NCI-H446 treated with DMSO at 0.1 percent for 48 hours (cell line): ENCODE results near the gene NTM.
"Not testable (repeated sequence)": the region's sequence is repeated elsewhere in the genome, so short reads cannot be mapped to it uniquely, and the experiment has no call there.

ENCODE experiments used
- DNase-seq: peaks from one replicate; lab custom pipeline; 2025; lab: John Stamatoyannopoulos, UW

NTM gene

DNA sequence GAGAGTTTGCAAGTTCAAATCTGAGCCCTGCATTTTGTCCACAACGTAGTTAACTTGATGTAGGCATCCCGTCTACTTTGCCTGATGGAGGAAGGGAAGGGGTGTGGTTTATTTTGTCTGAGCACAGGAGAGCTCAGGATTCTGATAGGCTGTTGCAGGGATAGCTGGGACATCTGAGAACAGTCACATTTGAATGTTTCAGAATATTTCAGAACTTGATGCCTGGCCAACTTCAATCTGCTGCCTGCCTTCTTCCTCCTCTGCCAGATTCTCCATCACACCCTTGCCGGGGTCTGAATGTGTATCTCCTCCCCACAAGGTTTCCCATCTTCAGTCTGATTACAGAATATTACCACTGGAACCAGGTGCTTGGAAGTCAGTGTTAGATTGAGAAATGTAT is 51.6 kb downstream of the NTM start:
- no peak for DNase-seq

- DNase-seq = no peak
These were observed 52.1 kb downstream of the NTM start for GRCh38 chr11:131422496-131422895.

DNA sequence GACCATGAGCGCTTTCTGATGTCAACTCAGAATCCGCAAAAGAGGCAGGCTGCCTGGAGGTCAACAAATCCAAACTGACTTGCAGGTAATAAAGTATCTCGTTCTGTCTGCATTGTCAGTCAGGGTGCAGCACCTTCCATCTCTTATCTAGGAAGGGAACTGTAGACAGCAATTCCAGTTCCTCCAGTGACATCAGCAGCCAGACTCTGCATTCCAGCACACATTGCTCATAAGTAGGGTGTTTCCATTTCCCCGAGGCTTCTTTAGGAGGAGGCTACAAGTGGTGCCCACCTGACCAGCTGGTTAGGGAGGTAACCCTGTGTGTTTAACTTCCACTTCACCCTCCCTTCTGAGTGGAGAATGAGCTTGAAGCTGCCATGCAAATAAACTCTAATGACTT is 53.3 kb downstream of the NTM start:
- no peak for DNase-seq

DNA sequence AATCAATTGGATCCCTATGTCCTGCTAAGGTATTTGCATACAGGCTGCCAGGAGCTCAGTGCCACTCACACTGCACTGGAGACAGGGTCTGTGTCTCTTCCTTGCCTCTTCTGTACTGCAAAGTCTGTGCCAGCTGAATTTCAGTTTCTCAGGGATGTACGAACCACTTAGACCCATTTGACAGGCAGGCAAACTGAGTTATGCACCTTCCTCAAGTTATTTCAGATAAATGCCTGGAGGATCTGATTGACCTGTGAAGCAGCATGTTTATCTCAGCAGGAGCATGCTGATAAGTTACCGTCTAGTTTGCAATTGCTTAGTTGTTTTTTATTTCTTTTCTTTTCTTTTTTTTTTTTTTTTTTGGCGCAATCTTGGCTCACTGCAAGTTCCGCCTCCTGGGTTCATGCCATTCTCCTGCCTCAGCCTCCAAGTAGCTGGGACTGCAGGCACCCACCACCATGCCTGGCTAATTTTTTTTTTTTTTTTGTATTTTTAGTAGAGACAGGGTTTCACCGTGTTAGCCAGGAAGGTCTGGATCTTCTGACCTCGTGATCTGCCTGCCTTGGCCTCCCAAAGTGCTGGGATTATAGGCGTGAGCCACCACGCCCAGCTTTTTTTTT is 54.0 kb downstream of the NTM start:
- not testable (repeated sequence) for DNase-seq

GRCh38 chr11:131425285-131425684 is 54.9 kb downstream of the NTM start:
- DNase-seq = no peak

- no peak for DNase-seq
These were observed 58.4 kb downstream of the NTM start for GRCh38 chr11:131428853-131429252.

- DNase-seq = no peak
These were observed 60.2 kb downstream of the NTM start for GRCh38 chr11:131430473-131431208.

DNA sequence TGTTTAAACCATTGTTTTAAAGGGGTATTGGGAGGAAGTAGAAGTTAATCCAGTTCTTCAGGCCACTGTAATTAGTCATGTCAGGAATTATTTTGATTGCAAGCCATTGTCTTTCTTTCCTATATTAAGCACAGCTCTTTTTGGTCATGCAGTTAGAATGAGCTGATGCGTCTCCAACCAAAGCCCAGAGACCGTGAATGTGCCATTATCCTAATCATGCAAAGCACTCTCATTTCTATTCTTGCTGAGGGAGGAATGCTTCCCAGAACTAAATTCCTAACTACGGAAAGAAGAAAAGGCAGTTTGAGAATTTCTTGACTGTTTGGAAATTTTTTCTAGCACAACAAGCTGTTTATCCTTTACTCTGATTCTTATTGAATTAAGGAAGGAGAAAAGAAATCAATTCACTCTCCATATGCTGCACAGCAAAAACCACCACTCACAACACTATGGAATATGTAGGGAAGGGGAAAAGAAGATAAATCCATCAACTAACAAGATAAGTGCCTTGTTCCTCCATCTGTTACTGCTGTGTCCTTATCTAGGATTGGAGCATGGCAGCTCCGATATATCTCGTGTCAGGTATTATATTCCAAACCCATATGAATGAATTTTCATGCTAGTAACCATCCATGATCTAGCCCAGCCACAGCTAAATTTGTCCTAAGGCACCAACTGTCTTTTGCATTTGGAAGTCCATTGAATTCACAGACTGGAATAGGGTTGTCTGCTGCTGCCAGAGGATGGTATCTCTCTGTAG is 70.8 kb downstream of the NTM start:
- no peak for DNase-seq

GRCh38 chr11:131446590-131447275 is 76.3 kb downstream of the NTM start:
- DNase-seq = no peak

DNA sequence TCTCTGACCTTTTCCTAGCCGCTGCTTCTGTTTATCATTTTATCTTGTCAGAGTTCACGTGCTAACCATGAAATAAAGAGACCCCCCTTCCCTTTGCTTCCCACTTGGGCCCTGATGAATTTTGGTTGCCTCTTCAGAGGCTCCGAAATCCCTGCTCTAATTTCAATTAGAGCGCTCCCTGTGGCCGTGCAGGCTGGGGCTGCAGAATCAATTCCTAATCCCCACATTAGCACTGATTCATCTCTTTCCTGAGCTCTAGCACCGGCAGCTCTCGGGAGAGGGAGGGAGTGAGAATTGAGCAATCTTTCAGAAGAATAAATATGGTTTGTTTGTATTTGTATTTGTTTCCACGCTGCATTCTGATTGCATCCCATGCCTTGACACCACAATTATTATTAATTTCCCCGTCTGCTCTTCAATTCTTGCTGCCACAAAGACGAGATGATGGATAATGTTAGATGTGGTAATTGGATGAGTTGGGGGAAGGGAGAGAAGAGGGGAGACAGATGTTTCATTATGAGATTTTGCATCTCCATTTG is 76.9 kb downstream of the NTM start:
- no peak for DNase-seq

DNA sequence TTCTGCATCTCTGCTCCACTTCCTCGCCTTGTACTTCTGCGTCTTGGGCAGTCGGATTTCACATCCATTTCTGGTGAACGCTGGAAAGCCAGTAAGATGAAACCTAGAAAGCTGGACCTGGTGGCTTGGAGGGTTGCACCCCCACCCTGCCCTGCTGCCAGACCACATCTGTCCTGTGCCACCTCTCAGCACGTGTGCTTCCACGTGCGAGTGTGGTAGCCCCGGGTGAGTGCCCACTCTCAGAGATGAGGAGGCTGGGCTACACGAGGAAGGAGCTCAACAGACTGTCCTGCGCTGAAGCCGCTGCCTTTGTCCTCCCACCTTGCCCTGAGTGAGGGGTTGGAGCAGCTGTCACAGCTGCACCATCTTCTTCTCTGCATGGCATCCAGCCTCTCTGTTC is 77.5 kb downstream of the NTM start:
- no peak for DNase-seq

DNA sequence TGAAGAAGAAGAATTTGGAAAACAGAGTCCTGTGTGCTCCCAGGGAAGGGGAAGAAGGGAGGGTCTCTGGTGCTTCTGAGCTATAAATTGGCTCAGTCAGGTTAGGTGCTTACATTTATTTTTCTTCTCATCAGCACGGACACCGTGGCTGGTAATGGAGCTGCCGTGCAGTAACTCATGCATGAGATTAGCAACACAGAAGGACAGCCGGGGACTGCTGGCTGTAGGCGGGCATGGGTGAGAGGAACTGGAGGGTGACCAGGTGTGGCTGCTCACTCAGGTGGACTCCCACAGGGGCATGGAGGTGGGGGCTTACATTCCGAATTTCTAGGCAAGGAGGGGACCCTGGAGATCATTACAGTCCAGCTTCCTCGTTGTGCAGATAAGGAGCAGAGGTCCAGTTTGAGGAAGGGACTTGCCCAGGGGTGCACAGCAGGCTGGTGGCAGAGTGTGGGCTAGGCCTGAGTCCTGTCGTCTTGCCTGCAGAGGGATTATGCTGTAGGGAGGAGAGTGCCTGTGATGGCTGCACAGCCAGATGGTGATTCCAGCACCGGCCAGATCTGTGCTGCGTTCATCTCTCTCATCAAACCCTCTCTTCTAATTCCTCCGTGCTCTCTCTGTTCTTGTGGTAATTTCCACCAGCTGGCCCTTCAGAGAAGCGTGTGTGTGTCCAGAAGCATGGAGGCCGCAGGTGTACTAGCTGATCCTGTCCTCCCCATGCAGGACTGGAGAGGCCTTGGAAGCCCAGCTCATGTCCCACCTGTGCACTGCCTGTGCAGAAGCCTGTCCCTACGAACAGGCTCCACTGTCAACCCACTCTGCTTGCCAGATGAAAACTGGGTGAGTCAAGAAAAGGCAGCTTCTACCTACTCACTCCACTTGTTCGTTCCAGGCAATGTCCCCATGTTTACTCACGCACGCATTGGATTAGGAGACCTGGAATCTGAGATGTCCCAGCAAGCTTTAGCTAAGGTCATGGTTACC is 78.9 kb downstream of the NTM start:
- DNase-seq = no peak

DNA sequence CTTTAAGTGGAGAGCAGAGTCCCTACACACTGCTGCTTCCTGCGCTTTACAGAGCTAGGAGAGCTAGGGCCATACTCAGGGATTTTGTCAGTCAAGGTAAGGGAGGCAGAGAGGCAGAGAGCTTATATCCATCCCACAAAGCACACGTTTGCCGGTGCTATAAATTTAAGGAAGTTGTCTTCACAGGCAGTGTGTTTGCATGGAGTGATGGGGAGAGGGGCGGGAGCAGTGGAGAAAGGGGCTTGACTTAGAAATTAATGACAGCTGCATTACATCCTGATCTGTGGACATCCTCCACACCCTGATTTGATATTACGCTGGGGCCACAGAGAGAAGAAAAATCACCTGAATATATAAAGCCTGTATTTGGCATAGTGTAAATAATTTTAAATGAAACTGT is 84.1 kb downstream of the NTM start:
- DNase-seq = no peak

- no peak for DNase-seq
These were observed 84.6 kb downstream of the NTM start for GRCh38 chr11:131454989-131455388.

DNA sequence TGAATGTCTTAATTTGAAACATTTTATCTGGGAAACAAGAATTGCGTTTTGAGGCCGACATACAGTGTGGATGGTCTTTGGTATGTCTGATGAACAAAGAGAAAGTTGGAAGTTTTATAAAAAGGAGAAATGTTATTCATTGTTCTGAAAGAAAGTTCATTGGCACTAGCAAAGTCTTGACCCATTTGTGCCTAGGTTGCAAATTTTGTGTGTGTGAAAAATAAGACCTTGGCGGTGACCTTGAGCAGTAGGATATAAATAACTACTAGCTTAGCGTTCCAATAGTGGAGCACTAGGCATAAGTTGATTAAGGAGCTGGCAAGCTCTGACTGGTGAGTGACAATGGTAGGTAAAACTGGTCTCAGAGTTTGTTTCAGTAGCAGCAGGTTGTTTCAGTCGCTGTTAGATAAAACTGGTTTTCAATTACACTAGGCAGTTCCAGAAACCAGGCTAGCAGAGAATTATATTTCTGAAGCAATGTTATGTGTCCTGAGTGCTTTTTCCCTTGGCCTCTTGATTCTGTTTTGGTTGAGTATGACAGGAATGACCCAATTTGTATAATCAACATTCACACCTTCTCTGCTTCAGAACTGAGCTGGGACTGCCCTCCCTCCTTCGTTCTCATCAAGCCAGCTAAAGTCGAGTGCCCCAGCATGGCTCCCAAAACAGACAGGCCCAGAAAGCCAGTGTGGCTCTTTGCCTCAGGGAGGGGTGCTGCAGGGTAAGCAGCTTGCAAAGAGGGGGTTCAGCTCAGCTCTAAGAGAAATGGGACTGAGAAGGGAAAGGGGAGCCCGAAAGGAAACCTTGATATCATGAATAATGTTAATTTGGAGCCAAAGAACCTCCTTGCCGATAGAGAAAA is 85.7 kb downstream of the NTM start:
- no peak for DNase-seq

GRCh38 chr11:131457163-131457562 is 86.7 kb downstream of the NTM start:
- no peak for DNase-seq

DNA sequence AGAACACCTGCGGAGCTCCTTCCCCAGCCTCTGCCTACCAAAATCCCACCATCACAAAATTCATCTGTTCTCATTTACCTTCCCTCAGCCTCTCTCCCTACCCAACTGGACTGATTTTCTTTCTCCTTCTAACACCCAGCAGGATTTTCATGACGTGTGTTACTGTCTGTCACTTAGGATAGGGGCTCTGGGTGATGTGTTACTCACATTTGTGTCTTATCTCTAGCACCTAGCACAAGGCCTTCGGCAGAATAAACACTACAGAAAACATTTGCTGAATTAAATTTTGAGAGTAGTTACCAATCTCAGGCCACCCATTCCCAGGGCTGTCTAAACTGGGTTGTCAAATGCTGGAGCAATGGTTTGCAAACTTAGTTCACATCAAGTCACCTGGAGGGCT is 88.0 kb downstream of the NTM start:
- DNase-seq = no peak

GRCh38 chr11:131460931-131461330 is 90.5 kb downstream of the NTM start:
- DNase-seq = no peak

GRCh38 chr11:131462622-131463021 is 92.2 kb downstream of the NTM start:
- no peak for DNase-seq

- DNase-seq = no peak
These were observed 92.7 kb downstream of the NTM start for GRCh38 chr11:131463162-131463561.
